Esophagus muscularis mucosa (tissue), 3 donors: ENCODE data around the gene UTP18.

ENCODE experiments used
- POLR2A ChIP-seq: fragments of 450-650 bp; IDR thresholded peaks from one replicate; pipeline ENCODE4 v1.6.1; 2017; ENCODE audit warnings: antibody characterized with exemption, moderate library complexity, mild to moderate bottlenecking, low read depth
- TF ChIP-seq, protein P1 (sequence below), 3 experiments: fragments of 200-600 bp in 2 of 3; fragments of 450-650 bp in 1 of 3; sonication (generic) in 2 of 3; IDR thresholded peaks; one replicate each; pipeline ENCODE4 v1.5.1; 2017 to 2019; ENCODE audit warnings: antibody characterized with exemption in 3 of 3, mild to moderate bottlenecking in 2 of 3, moderate library complexity in 1 of 3

DNA sequence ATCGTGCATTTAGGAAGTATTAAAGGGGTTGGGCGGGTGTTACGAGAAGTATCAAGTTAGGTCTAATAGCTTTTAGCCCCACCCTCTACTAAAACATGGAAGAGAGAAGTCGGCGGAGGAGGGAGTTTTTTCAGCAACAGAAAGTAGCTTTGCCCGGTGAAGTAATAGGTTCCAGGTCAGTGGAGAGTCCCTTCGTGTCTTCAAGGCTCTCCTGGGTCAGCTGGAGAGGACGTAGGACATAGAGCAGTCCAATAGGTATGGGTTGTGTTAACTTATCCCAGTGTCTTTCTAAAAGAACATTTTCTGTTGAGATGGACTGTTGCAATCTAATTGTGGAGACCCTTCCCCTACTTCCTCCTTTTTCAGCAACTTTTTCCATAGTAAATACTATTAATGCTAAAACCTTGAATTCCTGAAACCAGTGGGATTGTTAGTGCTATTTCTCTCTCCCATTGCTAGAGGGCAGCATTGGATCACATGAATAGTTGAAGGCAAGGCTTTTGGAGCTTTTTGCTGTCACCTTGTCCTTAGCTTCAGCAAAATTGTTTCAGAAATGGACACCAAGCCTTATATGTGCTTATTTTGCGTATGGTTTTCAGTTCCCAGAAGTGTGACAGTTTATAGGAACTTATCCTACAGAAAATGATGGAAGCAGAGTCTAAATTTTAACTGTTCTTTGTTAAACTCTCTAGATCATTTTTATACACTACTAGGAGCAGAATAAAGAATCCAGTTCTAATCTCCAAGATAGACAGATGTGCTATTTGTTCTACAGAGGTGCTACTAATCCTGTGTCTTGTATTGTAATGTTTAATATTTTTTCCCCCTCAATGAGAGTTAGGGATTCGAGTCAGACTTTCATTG, 38.4 kb downstream of the UTP18 start:
- TF ChIP-seq, protein P1, sequence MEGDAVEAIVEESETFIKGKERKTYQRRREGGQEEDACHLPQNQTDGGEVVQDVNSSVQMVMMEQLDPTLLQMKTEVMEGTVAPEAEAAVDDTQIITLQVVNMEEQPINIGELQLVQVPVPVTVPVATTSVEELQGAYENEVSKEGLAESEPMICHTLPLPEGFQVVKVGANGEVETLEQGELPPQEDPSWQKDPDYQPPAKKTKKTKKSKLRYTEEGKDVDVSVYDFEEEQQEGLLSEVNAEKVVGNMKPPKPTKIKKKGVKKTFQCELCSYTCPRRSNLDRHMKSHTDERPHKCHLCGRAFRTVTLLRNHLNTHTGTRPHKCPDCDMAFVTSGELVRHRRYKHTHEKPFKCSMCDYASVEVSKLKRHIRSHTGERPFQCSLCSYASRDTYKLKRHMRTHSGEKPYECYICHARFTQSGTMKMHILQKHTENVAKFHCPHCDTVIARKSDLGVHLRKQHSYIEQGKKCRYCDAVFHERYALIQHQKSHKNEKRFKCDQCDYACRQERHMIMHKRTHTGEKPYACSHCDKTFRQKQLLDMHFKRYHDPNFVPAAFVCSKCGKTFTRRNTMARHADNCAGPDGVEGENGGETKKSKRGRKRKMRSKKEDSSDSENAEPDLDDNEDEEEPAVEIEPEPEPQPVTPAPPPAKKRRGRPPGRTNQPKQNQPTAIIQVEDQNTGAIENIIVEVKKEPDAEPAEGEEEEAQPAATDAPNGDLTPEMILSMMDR (IDR thresholded peaks at IDR 0.05): peak; percentile 61 to 73 (median 72)
- no peak for TF ChIP-seq POLR2A
